NB4 (cell line): ENCODE measurements around the gene PHB1.

Source experiments
- DNase-seq: peaks from one replicate; pipeline ENCODE4 v3.0.0; 2010; ENCODE audit warnings: low read depth
- H3K4me3 ChIP-seq: one replicate; pipeline ENCODE4 v1.5.1; 2011; ENCODE audit warnings: mild to moderate bottlenecking, low read depth, low read length, moderate library complexity
- CTCF ChIP-seq: IDR thresholded peaks from one replicate; pipeline ENCODE4 v1.5.1; 2012; ENCODE audit warnings: low read depth, low read length
- MAX ChIP-seq: IDR thresholded peaks from 2 replicates; pipeline ENCODE4 v1.6.1; 2011; ENCODE audit warnings: low read depth, low read length
- MYC ChIP-seq: IDR thresholded peaks from 2 replicates; pipeline ENCODE4 v1.6.1; 2011; ENCODE audit warnings: low read depth, low read length
- POLR2A ChIP-seq: IDR thresholded peaks from 2 replicates; pipeline ENCODE4 v1.6.1; 2011; ENCODE audit warnings: mild to moderate bottlenecking; ENCODE audit not compliant: insufficient read length; ENCODE audit errors: extremely low read depth

Gene PHB1

GRCh38 chr17:49382556-49382955, 32.1 kb downstream of the PHB1 start:
- no peak overlapping the region for H3K4me3 ChIP-seq
- no peak for DNase-seq
- TF ChIP-seq POLR2A (no peak), MYC (no peak), CTCF (no peak), MAX (no peak)

- no peak for TF ChIP-seq MAX
- DNase-seq: no peak
Measured at GRCh38 chr17:49381793-49382192, 32.9 kb downstream of the PHB1 start.

GRCh38 chr17:49381033-49381432, 33.6 kb downstream of the PHB1 start:
- H3K4me3 ChIP-seq: no peak overlapping the region
- no peak for DNase-seq
- TF ChIP-seq MYC (no peak), CTCF (no peak), MAX (no peak), POLR2A (no peak)

More at GRCh38 chr17:49381793-49382192, 32.9 kb downstream of the PHB1 start:
- H3K4me3 ChIP-seq: no peak overlapping the region

- no peak overlapping the region for H3K4me3 ChIP-seq
- TF ChIP-seq MAX (no peak), CTCF (no peak), POLR2A (no peak), MYC (no peak)
- no peak for DNase-seq
Measured at GRCh38 chr17:49379926-49380325, 34.8 kb downstream of the PHB1 start.

- H3K4me3 ChIP-seq: no peak overlapping the region
- no peak for DNase-seq
- TF ChIP-seq CTCF (no peak), POLR2A (no peak), MAX (no peak), MYC (no peak)
Measured at GRCh38 chr17:49378311-49378710, 36.4 kb downstream of the PHB1 start.

- H3K4me3 ChIP-seq: no peak overlapping the region
- no peak for TF ChIP-seq MYC
- no peak for TF ChIP-seq MAX
- no peak for TF ChIP-seq POLR2A
- TF ChIP-seq CTCF: no peak
- DNase-seq: no peak
Measured at GRCh38 chr17:49375544-49375943, 39.1 kb downstream of the PHB1 start.
